GM19025 (cell line): ENCODE data around the gene ZNF548.
"Not testable (repeated sequence)": the region's sequence is repeated elsewhere in the genome, so short reads cannot be mapped to it uniquely, and the experiment has no call there.

Experiments used
- ATAC-seq: cut with Tn5 transposase; IDR thresholded peaks from one replicate; pipeline ENCODE4 v1.9.1; 2021; ENCODE audit warnings: mild to moderate bottlenecking, low read depth, moderate library complexity; ENCODE audit not compliant: unreplicated experiment

ZNF548 gene

DNA sequence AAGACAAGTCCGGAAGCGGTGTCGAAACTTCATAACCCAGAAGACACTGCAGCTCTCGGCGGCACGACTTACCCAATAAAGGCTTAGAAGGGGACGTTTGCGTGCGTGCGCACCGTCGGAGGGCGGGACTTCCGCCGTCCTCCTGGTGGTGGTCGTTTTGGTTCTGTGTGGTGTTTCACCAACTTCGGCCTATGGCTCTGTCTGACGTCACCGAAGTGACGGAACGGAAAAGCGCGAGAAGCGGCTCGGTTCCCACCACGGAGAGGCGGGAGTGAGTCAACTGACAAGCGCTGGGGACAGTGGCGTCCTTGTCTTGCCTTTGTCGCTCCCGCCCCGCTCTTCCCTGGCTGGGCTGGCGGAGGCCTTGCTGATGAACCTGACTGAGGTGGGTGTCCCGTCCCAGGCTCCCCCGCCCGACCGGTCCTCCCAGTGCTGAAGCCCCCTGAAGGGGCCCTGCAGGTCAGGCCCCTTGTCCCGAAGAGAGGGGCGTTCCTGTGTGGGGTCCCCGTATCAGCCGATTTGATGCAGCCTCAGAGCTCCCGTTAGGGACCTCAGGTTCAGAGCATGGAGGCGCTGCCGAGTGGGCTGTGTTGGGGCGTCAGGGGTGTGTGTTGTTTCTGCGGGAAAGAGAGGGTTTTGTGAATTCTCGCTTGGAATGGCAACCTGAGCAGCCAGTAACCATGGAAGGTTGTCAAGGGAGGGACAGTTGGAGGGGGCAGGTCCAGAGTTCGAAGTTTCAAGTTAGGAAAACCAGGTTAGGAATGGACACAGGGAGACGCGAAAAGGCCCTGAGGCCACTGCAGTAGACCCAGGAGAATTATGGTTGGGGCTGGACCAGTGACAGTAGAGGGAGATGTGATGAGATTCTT lies at the start of gene ZNF548:
Gene ZNF548 (plus strand): TSS at position 125 of the 869 bp plus-strand sequence. CDS start 246 bp downstream, at position 371.
- ATAC-seq = peak; percentile 99

DNA sequence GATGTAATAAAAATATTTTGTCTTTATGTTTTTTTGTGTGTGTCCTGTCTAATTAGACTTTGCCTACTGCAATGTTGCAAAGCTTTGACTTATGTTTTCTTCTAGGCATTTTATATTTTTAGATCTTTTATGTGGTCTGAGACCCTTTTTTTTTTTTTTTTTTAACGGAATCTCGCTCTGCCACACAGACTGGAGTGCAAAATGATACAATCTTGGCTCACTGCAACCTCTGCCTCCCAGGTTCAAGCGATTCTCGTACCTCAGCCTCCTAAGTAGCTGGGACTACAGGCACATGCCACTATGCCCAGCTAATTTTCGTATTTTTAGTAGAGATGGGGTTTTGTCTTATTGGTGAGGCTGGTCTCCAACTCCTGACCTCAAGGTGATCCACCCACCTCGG lies 47.1 kb upstream of the ZNF548 start:
- no peak for ATAC-seq

DNA sequence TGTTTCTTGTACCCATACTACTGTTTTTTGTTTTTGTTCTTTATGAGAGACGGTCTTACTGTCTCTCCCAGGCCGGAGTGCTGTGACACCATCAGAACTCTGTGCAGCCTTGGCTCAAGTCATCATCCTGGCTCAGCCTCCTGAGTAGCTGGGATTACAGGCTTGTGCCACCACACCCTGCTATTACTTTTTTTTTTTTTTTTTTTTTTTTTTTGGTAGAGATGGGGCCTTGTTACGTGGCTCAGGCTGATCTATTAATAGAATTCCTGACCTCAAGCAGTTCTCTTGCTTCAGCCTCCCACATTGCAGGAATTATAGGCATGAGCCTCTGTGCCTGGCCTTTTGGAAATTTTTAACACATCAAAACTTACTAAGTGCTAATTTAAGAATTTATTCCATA lies 41.5 kb upstream of the ZNF548 start:
- ATAC-seq = no peak

DNA sequence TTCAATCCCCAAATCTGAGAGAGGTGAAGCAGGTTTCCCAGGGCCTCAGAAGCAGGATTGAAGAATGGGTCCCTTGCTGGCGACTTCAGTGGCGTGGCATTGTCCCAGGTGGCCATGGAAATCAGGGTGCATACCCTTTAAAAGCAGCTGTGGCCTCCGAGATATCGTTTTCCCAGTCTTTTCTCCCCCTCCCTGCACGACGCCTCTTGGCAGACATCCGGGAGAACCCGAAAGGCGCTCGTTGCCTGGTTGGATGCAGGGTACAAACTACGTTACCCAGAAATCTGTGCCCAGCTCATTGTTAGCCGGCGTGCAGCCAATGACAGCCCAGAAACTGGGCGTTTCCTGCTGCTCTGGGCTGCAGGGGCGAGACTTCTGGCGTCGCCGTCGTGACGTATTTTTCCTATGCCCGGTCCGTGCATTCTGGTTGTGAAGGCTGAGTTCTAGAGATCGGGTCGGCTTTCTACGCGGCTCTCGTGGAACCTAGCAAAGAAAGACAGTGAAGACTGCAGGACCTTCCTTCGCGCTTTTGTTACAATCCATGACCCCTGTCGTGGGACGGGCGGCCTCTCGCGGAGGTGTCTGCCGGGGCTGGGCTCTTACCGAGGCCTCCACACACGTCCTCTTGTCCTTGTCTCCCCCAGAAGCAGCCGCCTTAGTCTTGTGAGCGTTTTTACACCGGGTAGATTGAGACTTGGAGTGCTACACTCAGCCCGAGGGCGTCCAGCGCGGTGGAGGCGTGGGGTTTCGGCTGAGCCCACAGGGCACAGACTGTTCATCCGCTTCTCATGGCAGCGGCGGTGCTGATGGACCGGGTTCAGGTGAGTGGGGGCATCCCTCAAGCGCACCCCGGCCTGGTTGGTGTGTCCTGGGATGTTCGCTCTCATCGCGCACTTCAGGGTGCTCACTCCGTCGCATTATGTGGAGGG lies 38.5 kb upstream of the ZNF548 start, which contains the start of gene ZNF304:
Gene ZNF304 (plus strand): TSS at position 395 of the 929 bp plus-strand sequence. CDS start 394 bp downstream, at position 789.
- peak; percentile 98 for ATAC-seq

DNA sequence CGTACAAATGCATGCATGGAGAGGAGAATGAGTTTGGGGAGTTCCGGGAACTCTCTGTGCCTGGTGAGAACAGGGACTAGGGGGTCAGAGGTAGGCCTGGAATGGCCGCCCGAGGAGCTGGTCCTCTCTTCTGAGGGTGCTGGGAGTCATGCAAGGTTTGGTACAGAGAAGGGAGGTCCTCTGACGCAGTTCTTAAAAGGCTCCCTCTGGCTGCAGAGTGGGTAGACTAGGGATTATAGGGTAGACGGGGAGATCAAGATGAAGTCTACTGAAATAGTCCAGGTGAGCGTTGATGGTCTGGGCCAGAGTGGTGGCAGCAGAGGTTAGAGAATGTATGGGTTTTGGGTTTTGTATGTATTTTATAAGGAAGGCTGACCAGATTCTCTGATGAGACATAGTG lies 37.8 kb upstream of the ZNF548 start:
- ATAC-seq = no peak

DNA sequence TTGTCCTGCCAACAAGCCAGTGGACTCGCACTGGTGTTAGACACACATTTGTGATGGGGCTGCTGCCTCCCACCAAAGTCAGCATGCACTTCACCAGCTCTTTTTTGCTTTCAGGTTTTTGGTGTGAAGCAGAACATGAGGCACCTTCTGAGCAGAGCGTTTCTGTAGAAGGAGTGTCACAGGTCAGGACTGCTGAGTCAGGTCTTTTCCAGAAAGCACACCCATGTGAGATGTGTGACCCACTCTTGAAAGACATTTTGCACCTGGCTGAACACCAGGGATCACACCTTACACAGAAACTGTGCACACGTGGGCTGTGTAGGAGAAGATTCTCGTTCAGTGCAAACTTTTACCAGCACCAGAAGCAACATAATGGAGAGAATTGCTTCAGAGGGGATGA lies 33.7 kb upstream of the ZNF548 start:
- no peak for ATAC-seq

DNA sequence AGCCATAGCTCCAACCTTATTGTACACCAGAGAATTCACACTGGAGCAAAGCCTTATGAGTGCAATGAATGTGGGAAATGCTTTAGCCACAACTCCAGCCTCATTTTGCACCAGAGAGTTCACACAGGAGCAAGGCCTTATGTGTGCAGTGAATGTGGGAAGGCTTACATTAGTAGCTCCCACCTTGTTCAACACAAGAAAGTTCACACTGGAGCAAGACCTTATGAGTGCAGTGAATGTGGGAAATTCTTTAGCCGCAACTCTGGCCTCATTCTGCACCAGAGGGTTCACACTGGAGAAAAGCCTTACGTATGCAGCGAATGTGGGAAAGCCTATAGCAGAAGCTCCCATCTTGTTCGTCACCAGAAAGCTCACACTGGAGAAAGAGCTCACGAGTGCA lies 32.2 kb upstream of the ZNF548 start:
- no peak for ATAC-seq

DNA sequence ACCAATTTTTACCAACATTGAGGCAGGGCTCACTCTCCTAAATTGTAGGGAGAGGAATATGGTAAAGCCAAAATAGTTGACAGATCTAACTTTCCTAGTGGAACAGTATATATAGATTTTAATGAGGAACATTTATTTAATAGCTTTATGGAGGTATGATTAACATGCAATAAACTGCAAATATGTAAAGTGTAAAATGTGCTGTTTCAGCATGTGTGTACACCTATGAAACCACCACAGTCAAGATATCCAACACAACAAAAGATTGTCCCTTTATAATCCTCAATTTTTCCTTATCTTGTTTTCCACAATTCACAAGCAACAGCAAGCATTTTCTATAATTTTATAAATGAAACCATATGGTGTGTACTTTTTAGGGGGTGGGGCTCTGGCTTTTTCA lies 30.4 kb upstream of the ZNF548 start:
- no peak for ATAC-seq

DNA sequence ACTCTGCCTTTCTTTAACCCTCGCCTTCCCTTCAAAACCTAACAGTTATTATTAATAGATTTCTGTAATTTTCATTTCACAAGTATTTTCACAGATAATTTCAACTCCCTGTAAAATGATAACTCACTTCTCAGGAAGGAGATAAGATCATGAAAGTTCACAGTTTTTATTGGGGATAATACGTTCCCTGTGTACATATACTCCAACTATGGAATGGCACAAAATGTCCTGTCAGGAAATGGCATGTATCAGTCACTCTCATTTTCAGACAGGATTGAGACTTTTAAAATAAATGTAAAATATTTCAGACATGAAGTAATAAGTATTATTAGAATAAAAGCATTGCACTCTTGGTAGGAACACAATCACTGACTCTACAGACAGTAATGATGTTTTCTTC lies 27.2 kb upstream of the ZNF548 start:
- no peak for ATAC-seq

DNA sequence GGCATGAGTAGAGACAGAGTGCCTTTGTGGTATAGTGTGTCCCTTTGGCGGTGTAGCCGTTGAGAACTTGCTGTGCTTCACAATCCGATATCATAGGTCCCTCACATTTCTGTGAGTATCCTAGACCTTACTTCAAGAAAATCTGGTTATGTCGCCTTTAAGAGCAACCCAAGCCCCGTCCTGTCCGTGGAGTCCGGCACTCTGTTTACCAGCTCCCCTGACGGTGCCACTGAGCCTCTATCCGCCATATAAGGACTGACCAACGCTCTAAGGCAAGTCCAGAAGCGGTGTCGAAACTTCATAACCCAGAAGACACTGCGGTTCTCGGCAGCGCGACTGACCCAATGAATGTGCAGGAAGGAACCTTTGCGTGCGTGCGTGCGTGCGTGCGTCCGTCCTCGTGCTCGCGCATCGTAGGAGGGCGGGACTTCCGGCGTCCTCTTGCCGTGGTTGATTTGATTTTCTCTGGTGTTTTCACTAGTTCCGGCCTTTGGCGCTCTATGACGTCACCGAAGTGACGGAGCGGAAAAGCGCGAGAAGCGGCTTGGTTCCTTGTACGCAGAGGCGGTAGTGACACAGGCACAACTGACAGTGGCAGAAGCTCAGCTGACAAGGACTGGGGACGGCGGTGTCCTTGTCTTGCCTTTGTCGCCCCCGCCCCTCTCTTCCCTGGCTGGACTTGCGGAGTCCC lies 26.5 kb upstream of the ZNF548 start, which contains the start of the genes TRAPPC2B and ZNF547:
Gene TRAPPC2B (plus strand): TSS at position 555 of the 691 bp plus-strand sequence. CDS start 1,283 bp downstream, outside the sequence.
Gene ZNF547 (plus strand): TSS at position 555 of the 691 bp plus-strand sequence. CDS start 5,005 bp downstream, outside the sequence.
- ATAC-seq = peak; percentile 91

DNA sequence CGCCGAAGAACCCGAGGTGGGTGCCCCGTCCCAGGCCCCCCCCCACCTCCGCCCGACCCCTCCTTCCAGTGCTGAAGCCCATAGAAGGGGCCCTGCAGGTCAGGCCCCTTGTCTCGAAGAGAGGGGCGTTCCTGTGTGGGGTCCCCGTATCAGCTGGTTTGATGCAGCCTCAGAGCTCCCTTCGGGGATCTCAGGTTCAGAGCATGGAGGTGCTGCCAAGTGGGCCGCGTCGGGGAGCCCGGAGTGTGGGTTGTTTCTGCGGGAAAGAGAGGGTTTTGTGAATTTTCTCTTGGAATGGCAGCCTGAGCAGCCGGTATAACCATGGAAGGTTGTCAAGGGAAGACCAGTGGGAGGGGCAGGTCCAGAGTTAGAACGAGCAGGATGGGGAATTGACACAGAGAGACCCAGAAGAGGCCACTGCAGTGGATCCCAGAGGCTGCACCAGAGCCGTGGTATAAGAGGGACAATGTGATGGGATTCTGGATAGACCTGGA lies 25.9 kb upstream of the ZNF548 start:
- no peak for ATAC-seq

DNA sequence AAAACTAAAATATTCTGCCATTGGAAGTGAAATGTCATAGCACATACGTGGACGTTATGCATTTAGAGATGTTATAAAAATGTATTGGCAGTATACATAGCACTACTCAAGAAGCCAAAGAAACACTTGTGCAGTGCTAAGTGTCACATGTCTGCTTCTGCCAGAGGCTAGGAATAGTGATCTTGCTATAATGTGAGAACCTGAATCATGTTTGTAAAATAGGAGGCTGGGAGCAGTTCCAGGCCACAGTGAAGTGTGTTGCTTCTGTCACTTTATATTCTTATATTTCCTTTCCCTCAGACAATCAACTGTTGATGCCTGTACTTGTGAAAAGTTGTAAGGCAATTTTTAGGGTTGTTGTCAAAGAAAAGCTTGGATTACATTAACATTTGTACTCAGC lies 22.9 kb upstream of the ZNF548 start:
- no peak for ATAC-seq

DNA sequence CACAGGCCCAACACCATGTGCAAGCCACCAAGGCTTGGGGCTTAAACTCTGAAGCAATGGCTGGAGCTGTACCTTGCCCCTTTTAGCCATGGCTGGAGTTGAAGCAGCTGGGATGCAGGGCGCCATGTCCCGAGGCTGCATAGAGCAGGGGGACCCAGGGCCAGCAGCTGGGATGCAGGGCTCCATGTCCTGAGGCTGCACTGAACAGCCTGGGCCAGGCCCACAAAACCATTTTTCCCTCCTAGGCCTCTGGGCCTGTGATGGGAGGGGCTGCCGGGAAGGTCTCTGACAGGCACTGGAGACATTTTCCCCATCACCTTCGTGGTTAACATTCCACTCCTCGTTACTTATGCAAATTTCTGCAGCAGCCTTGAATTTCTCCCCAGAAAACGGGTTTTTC lies 15.5 kb upstream of the ZNF548 start:
- no peak for ATAC-seq

DNA sequence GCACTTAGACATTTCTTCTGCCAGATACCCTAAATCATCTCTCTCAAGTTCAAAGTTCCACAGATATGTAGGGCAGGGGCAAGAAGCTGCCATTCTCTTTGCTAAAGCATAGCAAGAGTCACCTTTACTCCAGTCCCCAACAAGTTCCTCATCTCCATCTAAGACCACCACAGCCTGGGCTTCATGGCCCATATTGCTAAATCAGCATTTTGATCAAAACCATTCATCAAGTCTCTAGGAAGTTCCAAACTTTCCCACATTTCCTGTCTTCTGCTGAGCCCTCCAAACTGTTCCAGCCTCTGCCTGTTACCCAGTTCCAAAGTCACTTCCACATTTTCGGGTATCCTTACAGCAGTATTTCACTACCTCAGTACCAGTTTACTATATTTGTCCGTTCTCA lies 15.0 kb upstream of the ZNF548 start:
- ATAC-seq = not testable (repeated sequence)

DNA sequence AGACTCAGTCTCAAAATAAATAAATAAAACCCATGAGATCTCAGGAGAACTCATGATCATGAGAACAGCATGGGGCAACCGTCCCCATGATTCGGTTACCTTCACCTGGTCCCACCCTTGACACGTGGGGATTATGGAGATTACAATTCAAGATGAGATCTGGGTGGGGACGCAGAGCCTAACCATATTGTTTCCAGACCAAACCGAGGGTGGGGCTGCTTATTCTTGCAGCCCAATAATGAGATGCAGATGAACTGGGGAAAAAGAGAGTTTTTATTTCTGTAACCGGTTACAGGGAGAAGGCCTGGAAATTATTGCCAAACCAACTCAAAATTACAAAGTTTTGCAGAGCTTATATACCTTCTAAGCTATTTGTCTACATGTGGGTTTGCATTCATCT lies 13.5 kb upstream of the ZNF548 start:
- no peak for ATAC-seq

DNA sequence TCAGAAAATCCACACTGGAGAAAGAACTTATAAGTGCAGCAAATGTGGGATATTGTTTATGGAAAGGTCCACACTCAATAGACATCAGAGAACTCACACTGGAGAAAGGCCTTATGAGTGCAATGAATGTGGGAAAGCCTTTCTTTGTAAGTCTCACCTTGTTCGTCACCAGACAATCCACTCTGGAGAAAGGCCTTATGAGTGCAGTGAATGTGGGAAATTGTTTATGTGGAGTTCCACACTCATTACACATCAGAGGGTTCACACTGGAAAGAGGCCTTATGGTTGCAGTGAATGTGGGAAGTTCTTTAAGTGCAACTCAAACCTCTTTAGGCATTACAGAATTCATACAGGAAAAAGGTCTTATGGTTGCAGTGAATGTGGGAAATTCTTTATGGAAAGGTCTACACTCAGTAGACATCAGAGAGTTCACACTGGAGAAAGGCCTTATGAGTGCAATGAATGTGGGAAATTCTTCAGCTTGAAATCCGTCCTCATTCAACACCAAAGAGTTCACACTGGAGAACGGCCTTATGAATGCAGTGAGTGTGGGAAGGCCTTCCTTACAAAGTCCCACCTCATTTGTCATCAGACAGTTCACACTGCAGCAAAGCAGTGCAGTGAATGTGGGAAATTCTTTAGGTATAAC lies 12.0 kb upstream of the ZNF548 start:
- no peak for ATAC-seq

DNA sequence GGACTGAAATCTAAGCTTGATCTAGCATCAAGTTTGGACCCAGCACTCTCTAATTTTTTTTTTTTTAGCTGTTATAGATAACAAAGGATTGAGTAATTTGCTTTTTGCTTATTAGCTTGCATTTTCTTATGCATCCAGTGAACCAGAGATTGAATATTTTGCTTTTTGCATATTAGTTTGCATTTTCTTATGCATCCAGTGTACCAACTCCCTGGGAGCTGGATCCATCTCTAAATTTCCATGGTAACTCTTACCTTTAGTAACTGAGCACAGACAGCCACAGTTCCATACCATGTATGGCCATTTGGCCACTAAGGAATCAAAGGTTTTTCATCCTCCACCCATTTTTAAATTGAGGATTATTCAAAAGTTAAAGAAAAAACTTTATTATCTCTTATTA lies 8.7 kb upstream of the ZNF548 start:
- no peak for ATAC-seq

DNA sequence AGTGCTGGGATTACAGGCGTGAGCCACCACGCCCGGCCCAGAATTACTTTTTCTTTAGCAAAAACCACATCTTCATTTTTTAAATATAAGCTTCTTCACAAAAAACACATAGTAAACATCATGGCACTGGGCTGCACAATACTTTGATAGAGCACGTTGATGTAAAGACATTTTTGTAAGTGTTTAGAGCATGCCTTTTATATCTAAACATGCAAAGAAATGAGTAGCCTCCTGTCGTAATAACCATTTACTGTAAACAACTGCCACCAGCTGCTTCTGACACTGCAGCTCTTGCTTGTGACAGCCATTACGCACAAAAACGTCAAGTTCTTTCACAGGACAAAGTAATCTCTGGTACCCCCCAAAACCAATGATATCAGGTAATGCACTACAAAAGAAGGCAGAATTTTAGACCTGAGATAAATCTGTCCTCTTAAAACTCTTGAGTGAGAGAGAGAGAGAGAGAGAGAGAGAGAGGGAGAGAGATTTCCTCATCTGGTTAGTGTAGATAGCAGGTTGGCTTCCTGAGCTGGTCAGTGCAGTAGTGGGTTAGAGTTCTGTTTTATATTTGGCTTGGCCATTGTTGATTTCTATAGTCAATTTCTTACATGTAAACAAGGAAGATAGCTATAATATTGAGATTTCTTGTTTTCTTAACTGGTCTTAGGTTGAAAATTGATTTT lies 6.7 kb upstream of the ZNF548 start:
- ATAC-seq = no peak

DNA sequence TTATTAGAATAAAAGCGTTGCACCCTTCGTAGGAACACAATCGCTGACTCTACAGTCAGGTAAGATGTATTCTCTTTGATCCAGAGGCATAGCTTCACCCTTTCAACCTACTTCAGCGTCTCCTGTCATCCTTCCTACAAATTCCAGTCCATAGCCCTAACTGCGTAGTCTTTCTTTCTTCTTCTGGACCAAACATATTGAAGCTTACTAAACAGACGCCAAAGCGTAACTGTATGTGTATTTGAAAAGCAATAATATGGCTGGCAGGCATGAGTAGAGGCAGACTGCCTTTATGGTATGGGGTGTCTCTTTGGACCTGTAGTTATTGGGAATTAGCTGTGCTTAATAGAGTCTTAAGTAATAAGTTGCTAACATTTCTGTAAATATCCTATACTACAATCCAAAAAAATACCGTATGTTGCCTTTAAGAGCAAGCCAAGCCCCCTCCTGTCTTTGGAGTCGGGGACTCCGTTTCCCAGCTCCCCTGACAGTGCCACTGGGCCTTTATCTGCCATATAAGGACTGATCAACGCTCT lies 392 bp upstream of the ZNF548 start:
- no peak for ATAC-seq
